GM10266 (cell line): ENCODE measurements around the gene ZNF469.
"Not testable (repeated sequence)": the region's sequence is repeated elsewhere in the genome, so short reads cannot be mapped to it uniquely, and the experiment has no call there.

Experiments
- DNase-seq: peaks from one replicate; pipeline ENCODE4 v3.0.0; 2012; ENCODE audit errors: extremely low spot score
- CTCF ChIP-seq: IDR thresholded peaks from 2 replicates; pipeline ENCODE4 v1.5.1; 2012; ENCODE audit warnings: mild to moderate bottlenecking, low read depth; ENCODE audit not compliant: control insufficient read depth, insufficient read depth; ENCODE audit errors: missing control alignments

The ZNF469 gene

GRCh38 chr16:88358023-88358420 lies 24.7 kb upstream of the ZNF469 start:
- no peak for TF ChIP-seq CTCF
- DNase-seq = no peak

- no peak for DNase-seq
- no peak for TF ChIP-seq CTCF
These were observed 23.8 kb upstream of the ZNF469 start for GRCh38 chr16:88359008-88359407.

- not testable (repeated sequence) for DNase-seq
These were observed 22.4 kb upstream of the ZNF469 start for GRCh38 chr16:88360401-88360800.

- TF ChIP-seq CTCF = no peak
- no peak for DNase-seq
These were observed 21.8 kb upstream of the ZNF469 start for GRCh38 chr16:88360999-88361398.

- TF ChIP-seq CTCF = no peak
- DNase-seq = no peak
These were observed 21.0 kb upstream of the ZNF469 start for GRCh38 chr16:88361775-88362174.

GRCh38 chr16:88363239-88363891 lies 19.4 kb upstream of the ZNF469 start:
- TF ChIP-seq CTCF = no peak
- no peak for DNase-seq

GRCh38 chr16:88365244-88365865 lies 17.4 kb upstream of the ZNF469 start:
- no peak for TF ChIP-seq CTCF

More at GRCh38 chr16:88365244-88365865, 17.4 kb upstream of the ZNF469 start:
- DNase-seq = no peak
